GM13976 (cell line): Measurements from ENCODE around the gene SUCLA2.

Experiments
- DNase-seq: peaks from one replicate; pipeline ENCODE4 v3.0.0; 2012; ENCODE audit warnings: low spot score
- CTCF ChIP-seq: IDR thresholded peaks from 2 replicates; pipeline ENCODE4 v1.5.1; 2012; ENCODE audit warnings: borderline replicate concordance, mild to moderate bottlenecking; ENCODE audit not compliant: insufficient read depth; ENCODE audit errors: extremely low read depth, missing control alignments, control extremely low read depth
- in situ Hi-C: fragments of 300-500 bp; cut with MboI; formaldehyde crosslinking; loops from one replicate; pipeline ENCODE4 v1.12.0; 2022; ENCODE audit warnings: low sequenced_read_pairs, mixed read lengths, inconsistent platforms; ENCODE audit not compliant: unreplicated experiment

The SUCLA2 gene

GRCh38 chr13:47983070-47983469, 18.0 kb downstream of the SUCLA2 start:
- no peak for DNase-seq
- in situ Hi-C loops = no loop called here
- TF ChIP-seq CTCF = no peak

GRCh38 chr13:47976325-47976724, 24.7 kb downstream of the SUCLA2 start:
- TF ChIP-seq CTCF = no peak
- no peak for DNase-seq
- in situ Hi-C loops = no loop called here

- TF ChIP-seq CTCF = no peak
- no peak for DNase-seq
- in situ Hi-C loops = no loop called here
Measured at GRCh38 chr13:47964863-47965262, 36.2 kb downstream of the SUCLA2 start.

GRCh38 chr13:47962237-47962636, 38.8 kb downstream of the SUCLA2 start:
- DNase-seq = no peak
- no peak for TF ChIP-seq CTCF
- in situ Hi-C loops = no loop called here

- no peak for TF ChIP-seq CTCF
- in situ Hi-C loops = no loop called here
- no peak for DNase-seq
Measured at GRCh38 chr13:47959468-47960247, 41.4 kb downstream of the SUCLA2 start.

GRCh38 chr13:47957073-47957472, 44.0 kb downstream of the SUCLA2 start:
- no peak for DNase-seq
- in situ Hi-C loops = no loop called here
- no peak for TF ChIP-seq CTCF
